SIG-M5 treated with dmso at 0.1 percent for 504 hours (cell line): ENCODE data around the gene RAB23.

Experiments used
- DNase-seq: peaks from one replicate; lab custom pipeline; 2025; ENCODE audit not compliant: unreplicated experiment; lab: John Stamatoyannopoulos, UW

The RAB23 gene

GRCh38 chr6:57138026-57138425, 84.1 kb downstream of the RAB23 start:
- DNase-seq, result no peak

- no peak for DNase-seq
These were observed 84.8 kb downstream of the RAB23 start for GRCh38 chr6:57137350-57137749.
